OCI-LY3 (cell line): ENCODE data around the gene XRN1.

Source experiments
- H2AFZ ChIP-seq: fragments of 200-600, 300-600 bp; shearing (Covaris generic); 2 replicates; pipeline ENCODE4 v1.6.0; 2014; ENCODE audit warnings: antibody characterized with exemption, low read depth, low read length
- H3K27ac ChIP-seq: fragments of 200-600, 300-600 bp; sonication (generic); 2 replicates; pipeline ENCODE4 v1.5.1; 2014; ENCODE audit warnings: mild to moderate bottlenecking, low read length, moderate library complexity, mixed read lengths
- H3K27me3 ChIP-seq: fragments of 200-600, 300-600 bp; sonication (generic); 2 replicates; pipeline ENCODE4 v1.6.1; 2014; ENCODE audit warnings: low read depth, low read length, mixed read lengths
- H3K36me3 ChIP-seq: fragments of 200-600, 300-600 bp; sonication (generic); replicated peaks from 2 replicates; pipeline ENCODE3; 2014; ENCODE audit warnings: low read depth, low read length, mixed read lengths
- H3K4me1 ChIP-seq: fragments of 300-600, 200-600 bp; sonication (generic); 2 replicates; pipeline ENCODE4 v1.6.1; 2014; ENCODE audit warnings: low read length, mixed read lengths
- H3K4me2 ChIP-seq: fragments of 200-600, 300-600 bp; sonication (generic); 2 replicates; pipeline ENCODE4 v1.6.1; 2014; ENCODE audit warnings: low read length, mixed read lengths
- H3K4me3 ChIP-seq: fragments of 300-600, 200-600 bp; sonication (generic); 2 replicates; pipeline ENCODE4 v1.5.1; 2014; ENCODE audit warnings: antibody characterized with exemption, mild to moderate bottlenecking, low read length, moderate library complexity
- H3K79me2 ChIP-seq: fragments of 300-600, 200-600 bp; shearing (Covaris generic); 2 replicates; pipeline ENCODE4 v1.6.1; 2014; ENCODE audit warnings: mild to moderate bottlenecking, low read length, mixed read lengths
- H3K9ac ChIP-seq: fragments of 300-600, 200-600 bp; shearing (Covaris generic); 2 replicates; pipeline ENCODE4 v1.6.0; 2014; ENCODE audit warnings: mild to moderate bottlenecking, low read length, moderate library complexity
- H3K9me3 ChIP-seq: fragments of 200-600, 300-600 bp; shearing (Covaris generic); 2 replicates; pipeline ENCODE4 v1.6.1; 2014; ENCODE audit warnings: low read length, mixed read lengths; ENCODE audit not compliant: insufficient read depth
- H4K20me1 ChIP-seq: fragments of 200-600, 300-600 bp; sonication (generic); 2 replicates; pipeline ENCODE4 v1.6.1; 2016; ENCODE audit warnings: low read length, mixed read lengths; ENCODE audit not compliant: insufficient read depth
- CTCF ChIP-seq: fragments of 200-600, 300-600 bp; sonication (generic); IDR thresholded peaks from 2 replicates; pipeline ENCODE4 v1.5.1; 2014; ENCODE audit warnings: antibody characterized with exemption, low read length, low read depth
- EZH2phosphoT487 ChIP-seq: fragments of 200-600 bp; shearing (Covaris generic); IDR thresholded peaks from 2 replicates; pipeline ENCODE4 v1.6.1; 2018; ENCODE audit warnings: antibody characterized with exemption, mixed run types, low read depth

Gene XRN1

GRCh38 chr3:142298626-142299025, 149.2 kb downstream of the XRN1 start:
- Histone ChIP-seq H3K4me2 (no peak overlapping the region), H3K36me3 (peaks cover 3% of the 10 kb centered on the region), H3K4me3 (no peak overlapping the region), H3K79me2 (no peaks in the 10 kb centered on the region), H4K20me1 (no peaks in the 10 kb centered on the region), H3K27ac (no peak overlapping the region), H3K9ac (no peak overlapping the region), H3K4me1 (peaks cover 14% of the 10 kb centered on the region), H3K9me3 (no peaks in the 10 kb centered on the region), H3K27me3 (no peaks in the 10 kb centered on the region), H2AFZ (no peak overlapping the region)
- TF ChIP-seq CTCF: no peak
- TF ChIP-seq EZH2phosphoT487: no peak

- H3K9me3 ChIP-seq: no peaks in the 10 kb centered on the region
- H2AFZ ChIP-seq: no peak overlapping the region
- H4K20me1 ChIP-seq: no peaks in the 10 kb centered on the region
- peaks cover 14% of the 10 kb centered on the region for H3K4me1 ChIP-seq
- H3K9ac ChIP-seq: no peak overlapping the region
- no peaks in the 10 kb centered on the region for H3K27me3 ChIP-seq
- H3K4me2 ChIP-seq: peak overlapping the region; percentile 28; the same call in 1 of the 2 replicates
- H3K27ac ChIP-seq: peak overlapping the region; percentile 41; the same call in 1 of the 2 replicates
- H3K36me3 ChIP-seq: peaks cover 3% of the 10 kb centered on the region
- H3K79me2 ChIP-seq: no peaks in the 10 kb centered on the region
- no peak overlapping the region for H3K4me3 ChIP-seq
- TF ChIP-seq CTCF (no peak), EZH2phosphoT487 (no peak)
Measured at GRCh38 chr3:142296507-142296906, 151.3 kb downstream of the XRN1 start.

- Histone ChIP-seq H2AFZ (no peak overlapping the region), H3K9ac (no peak overlapping the region), H4K20me1 (no peaks in the 10 kb centered on the region), H3K36me3 (peaks cover 13% of the 10 kb centered on the region), H3K4me3 (no peak overlapping the region), H3K4me1 (no peaks in the 10 kb centered on the region), H3K27ac (no peak overlapping the region), H3K9me3 (peaks cover 14% of the 10 kb centered on the region; the same call in 1 of the 2 replicates), H3K27me3 (no peaks in the 10 kb centered on the region), H3K4me2 (no peak overlapping the region), H3K79me2 (no peaks in the 10 kb centered on the region)
- TF ChIP-seq CTCF (no peak), EZH2phosphoT487 (no peak)
Measured at GRCh38 chr3:142287866-142288638, 159.8 kb downstream of the XRN1 start.

GRCh38 chr3:142285083-142285517, 162.7 kb downstream of the XRN1 start:
- H4K20me1 ChIP-seq: no peaks in the 10 kb centered on the region
- H3K27me3 ChIP-seq: no peaks in the 10 kb centered on the region
- peaks cover 13% of the 10 kb centered on the region for H3K36me3 ChIP-seq
- no peak overlapping the region for H3K4me2 ChIP-seq
- peaks cover 14% of the 10 kb centered on the region; the same call in 1 of the 2 replicates for H3K9me3 ChIP-seq
- H3K9ac ChIP-seq: no peak overlapping the region
- H3K27ac ChIP-seq: no peak overlapping the region
- H3K79me2 ChIP-seq: no peaks in the 10 kb centered on the region
- TF ChIP-seq CTCF (no peak), EZH2phosphoT487 (no peak)
- no peaks in the 10 kb centered on the region for H3K4me1 ChIP-seq
- H3K4me3 ChIP-seq: no peak overlapping the region
- H2AFZ ChIP-seq: no peak overlapping the region
